GM12864 (cell line): ENCODE results near the gene CHDH.

ENCODE experiments used
- DNase-seq: peaks from one replicate; pipeline ENCODE4 v3.0.0-alpha.2; 2011; ENCODE audit warnings: low read depth
- H3K4me3 ChIP-seq: 2 replicates; pipeline ENCODE4 v1.5.1; 2011; ENCODE audit warnings: mild to moderate bottlenecking, low read depth, low read length, control low read depth
- TF ChIP-seq, protein P1 (sequence below): IDR thresholded peaks from 2 replicates; pipeline ENCODE4 v1.5.1; 2011; ENCODE audit warnings: low read depth, mild to moderate bottlenecking, moderate library complexity, low read length, control low read depth, inconsistent platforms; ENCODE audit errors: missing control alignments

The CHDH gene

DNA sequence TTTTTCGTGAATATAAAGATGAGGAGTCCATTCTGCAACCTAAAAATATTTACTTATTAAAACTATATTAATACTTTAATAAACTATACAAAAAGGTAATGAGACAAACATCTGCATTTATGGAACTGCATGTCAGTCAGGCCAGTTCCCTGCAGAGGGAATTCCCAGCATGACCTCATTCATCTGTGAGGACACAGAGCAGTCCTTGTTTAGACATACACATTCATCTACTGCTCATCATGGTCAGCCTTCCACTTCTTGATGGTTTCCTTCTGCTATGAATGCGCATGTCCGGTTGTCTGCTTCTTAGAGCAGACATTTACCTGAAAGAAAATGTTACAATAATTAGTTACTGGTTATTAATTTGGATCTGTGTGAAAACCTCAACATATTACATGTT is 39.0 kb upstream of the CHDH start:
- no peak overlapping the region for H3K4me3 ChIP-seq
- TF ChIP-seq, protein P1, sequence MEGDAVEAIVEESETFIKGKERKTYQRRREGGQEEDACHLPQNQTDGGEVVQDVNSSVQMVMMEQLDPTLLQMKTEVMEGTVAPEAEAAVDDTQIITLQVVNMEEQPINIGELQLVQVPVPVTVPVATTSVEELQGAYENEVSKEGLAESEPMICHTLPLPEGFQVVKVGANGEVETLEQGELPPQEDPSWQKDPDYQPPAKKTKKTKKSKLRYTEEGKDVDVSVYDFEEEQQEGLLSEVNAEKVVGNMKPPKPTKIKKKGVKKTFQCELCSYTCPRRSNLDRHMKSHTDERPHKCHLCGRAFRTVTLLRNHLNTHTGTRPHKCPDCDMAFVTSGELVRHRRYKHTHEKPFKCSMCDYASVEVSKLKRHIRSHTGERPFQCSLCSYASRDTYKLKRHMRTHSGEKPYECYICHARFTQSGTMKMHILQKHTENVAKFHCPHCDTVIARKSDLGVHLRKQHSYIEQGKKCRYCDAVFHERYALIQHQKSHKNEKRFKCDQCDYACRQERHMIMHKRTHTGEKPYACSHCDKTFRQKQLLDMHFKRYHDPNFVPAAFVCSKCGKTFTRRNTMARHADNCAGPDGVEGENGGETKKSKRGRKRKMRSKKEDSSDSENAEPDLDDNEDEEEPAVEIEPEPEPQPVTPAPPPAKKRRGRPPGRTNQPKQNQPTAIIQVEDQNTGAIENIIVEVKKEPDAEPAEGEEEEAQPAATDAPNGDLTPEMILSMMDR: no peak
- DNase-seq: no peak

DNA sequence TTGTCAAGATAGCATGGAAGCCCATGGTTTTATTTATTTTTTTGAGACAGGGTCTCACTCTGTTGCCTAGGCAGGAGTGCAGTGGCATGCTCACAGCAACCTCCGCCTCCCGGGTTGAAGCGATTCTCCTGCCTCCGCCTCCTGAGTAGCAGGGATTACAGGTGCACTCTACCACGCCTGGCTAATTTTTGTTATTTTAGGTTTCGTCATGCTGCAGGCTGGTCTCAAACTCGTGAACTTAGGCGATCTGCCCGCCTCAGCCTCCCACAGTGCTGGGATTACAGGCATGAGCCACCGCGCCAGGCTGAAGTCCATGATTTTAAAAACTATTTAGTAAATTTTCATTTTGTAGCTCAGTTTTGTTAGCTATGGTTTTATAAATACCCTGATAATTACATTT is 38.4 kb upstream of the CHDH start:
- H3K4me3 ChIP-seq: no peak overlapping the region
- DNase-seq: no peak
- TF ChIP-seq, protein P1: no peak

DNA sequence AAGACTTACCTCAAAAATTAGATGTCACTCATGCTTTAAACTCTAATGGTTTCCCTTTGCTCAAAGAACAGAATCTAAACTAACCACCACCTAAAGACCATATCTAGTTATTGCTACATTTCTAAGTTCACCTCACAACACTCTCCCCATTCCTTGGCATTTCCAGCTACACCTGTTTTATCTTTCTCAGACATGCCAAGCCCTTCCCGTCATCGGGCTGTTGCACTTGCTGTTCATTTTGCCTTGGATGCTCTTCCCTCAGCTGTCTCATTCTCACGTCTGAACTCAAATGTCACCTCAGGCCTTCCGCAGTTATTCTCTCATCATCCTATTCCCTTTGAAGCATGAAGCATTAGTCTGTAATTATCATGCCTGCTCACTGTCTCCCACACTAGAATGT is 36.8 kb upstream of the CHDH start:
- no peak overlapping the region for H3K4me3 ChIP-seq
- DNase-seq: no peak
- TF ChIP-seq, protein P1: no peak

DNA sequence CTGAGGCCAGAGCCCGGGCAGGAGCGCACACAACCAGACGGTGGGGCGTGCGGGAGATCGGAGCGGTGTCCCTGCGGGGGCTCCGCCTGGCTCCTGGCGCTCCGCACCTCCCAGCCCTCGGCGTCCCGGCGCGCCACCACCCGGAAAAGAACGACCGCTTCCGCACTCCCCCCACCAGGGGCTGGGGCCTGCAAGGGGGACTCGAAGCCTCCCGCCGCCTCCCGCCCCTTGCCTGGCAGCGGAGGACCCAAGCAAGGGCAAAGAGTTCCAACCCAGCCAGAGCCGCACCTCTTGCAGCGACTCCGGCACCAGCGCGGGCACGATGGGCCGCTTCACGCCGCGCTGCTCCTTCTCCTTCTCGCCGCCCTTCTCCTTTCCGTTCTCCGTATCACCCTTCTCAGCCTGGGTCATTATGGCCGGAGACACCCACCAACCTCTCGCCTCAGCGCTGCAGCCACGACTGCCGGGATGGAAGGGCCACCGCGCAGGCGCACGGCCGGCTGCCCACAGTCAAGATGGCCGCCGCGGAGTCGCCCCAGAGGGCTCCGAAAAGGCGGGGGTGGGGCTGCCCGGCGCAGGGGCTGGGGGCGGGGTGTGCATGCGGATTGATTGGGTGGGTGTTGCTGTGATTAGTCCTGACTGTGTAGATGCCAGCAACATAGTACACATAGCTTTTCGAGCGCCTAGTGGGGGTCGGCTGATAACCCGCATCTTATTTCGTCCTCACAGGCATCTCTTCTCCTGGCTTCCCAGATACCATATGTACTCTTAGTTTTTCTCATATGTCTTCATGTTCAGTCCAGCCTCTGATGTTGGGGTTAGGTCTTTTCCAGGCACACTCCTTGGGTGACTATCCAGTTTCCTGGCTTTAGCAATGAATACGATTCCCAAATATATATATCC is 35.7 kb upstream of the CHDH start, which contains the start of gene ACTR8:
Gene ACTR8, minus strand, starts transcription at position 462 of the 903 bp plus-strand sequence. Its CDS starts 51 bp downstream, at position 411.
- DNase-seq: peak; percentile 59
- TF ChIP-seq, protein P1: no peak
- peak within 1 kb of the TSS; percentile 88 for H3K4me3 ChIP-seq

DNA sequence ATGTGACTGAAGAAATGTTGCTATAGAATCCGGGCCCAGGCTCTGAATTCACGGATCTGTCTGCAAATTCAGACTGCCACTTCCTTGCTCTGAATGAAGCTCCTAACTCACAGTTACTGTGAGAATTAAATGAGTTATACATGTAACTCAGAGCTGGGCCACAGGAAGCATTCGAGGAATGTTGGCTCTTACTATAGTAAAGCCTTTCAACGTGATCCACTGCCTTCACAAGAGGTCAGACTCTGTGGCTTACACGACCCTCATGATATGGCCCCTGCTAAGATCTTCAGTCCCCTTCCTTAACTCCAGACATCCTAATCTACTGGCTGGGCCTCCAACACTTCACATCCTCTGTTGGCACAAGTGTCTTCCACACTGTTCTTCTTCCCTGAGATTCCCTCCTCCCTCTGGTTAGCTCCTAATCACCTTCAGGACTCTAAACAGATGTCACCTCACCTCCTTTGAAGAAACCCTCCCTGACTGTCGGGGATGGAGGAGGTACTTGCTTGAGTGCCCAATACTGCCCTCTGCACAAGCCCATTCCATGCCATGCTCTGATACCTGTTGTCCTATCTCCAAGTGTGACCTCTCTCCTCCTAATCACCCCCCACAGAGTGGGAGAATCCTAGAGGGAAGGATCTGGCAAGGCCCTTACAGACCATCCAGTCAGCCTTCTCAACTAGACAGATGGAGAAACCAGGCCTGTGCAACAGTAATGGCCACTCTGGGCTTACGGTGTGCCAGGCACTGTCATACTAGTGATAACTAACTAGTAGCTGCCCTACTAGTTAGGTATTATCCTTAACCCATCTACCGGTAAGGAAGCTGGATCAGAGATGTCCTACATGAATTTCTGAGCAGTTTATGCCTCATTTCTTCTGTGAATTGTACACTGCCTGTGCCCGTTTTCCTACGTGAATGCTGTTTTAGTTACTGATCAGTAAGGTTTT is 34.5 kb upstream of the CHDH start:
- H3K4me3 ChIP-seq: peak overlapping the region; percentile 88
- TF ChIP-seq, protein P1: no peak
- no peak for DNase-seq

DNA sequence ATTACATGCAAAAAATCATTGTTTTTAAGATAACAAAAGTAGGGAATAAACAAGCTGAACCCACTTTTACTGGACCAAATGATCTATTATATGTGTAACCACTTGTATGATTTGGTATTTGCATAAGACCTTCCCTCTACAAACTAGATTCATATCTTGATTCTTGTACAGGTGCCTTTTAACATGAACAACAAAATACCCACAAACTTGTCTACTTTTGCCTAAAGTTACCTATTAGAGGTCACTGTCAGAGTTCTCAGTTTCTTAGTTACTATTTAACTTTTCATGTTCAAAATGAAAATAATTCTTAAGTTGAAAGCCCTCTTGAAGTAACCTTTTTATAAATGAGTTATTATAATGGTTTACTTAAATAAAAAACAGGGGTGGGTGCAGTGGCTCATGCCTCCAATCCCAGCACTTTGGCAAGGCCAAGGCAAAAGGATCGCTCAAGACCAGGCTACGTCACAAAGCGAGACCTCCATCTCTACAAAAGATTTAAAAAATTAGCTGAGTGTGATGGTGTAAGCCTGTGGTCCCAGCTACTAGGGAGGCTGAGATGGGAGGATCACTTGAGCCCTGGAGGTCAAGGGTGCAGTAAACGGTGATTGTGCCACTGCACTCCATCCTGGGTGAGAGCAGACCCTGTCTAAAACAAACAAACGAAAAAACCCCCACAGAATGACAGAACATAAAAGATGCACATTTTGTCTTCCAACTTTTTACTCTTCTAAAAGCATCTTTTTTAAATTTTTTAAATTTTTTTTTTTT is 19.7 kb upstream of the CHDH start:
- H3K4me3 ChIP-seq: no peak overlapping the region
- TF ChIP-seq, protein P1: no peak
- no peak for DNase-seq
